ENCODE results near the gene LMNTD2.

The LMNTD2 gene

DNA sequence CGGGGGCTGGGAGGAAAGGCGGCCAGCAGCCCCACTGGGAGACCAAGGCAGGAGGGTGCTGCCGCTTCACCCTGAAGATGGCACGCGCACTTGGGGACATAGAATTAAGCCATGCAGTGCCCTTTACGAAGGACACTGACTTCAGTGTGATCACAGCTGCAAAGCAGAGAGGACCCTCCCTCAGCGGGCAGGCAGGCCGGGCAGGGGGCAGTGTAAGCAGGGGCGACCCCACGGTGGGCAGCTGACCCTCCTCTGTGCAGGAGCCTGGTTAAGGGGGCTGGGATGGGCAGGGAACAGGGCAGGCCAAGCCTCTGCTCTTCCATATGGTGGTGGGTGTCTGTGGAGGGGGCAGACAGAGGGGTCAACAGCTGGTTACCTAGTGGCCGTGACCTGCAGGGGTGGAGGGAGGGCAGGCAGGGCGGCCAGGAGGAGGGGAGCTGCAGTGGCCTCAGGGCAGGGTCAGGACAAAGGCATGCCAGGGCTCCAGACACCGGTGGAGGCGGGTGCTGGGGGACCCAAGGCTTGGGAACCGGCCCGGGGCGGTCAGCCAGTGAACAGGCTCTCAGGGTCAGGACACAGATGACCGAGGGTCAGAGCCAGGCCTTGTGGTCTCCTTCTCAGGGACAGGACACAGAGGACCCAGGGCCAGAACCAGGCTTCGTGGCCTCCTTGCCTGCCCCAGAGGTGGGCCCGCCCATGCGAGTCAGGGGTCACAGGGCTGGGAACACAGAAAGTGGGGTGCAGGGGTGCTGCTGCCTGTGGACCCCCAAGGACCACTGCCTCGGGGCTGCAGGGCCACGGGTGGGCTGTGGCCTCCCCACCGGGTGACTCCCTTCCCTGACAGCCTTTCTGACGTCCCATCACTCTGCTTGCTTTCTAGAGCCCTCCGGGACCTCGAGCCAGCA is 7.2 kb downstream of the LMNTD2 start:
- DNase-seq: no peak

DNA sequence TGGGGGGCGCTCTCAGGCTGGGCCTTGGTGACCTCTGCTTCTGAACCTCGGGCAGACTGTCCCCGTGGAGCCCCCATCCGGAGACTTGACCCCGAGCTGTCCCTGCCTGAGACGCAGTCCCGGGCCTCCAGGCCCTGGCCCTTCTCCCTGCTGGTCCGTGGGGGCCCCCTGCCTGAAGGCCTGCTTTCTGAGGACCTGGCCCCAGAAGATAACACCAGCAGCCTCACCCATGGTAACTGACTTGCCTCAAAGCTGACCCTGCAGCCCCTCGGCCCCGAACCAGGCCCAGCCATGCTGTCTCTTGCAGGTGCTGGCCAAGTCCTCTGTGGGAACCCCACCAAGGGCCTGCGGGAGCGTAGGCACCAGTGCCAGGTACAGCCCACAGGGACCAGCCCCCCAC is 8.9 kb downstream of the LMNTD2 start:
- no peak for DNase-seq

DNA sequence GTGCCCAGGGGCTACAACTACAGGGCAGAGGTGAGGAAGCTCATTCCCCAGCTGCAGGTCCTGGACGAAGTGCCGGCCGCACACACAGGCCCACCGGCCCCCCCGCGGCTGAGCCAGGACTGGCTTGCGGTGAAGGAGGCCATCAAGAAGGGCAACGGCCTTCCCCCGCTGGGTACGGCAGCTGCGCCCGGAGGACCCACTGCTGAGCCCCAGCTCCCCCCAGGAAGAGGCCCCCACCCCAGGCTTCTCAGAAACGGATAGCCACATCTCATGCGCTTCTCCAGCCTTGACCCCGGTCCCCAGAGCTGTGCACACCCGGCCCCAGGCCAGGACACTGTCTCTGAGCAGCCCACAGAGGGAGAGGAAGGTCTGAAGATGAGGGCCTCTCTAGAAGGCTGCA is 9.4 kb downstream of the LMNTD2 start:
- DNase-seq: no peak

DNA sequence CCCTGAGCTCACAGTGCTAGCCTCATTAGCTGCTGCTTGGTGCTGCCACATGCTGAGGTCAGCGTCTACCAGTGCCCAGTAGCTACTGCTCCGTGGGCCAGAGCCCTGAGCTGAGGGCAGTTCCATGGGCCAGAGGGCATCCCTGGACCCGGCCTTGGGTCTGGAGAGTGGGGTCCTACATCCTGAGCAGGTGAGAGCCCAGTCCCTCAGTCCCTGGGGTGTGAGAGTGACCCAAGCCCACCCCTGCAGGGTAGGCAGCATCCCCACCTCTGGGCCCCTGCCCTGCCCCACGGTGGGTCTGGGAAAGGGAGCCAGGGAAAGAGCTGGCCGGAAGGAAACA is 9.8 kb downstream of the LMNTD2 start:
- no peak for DNase-seq

DNA sequence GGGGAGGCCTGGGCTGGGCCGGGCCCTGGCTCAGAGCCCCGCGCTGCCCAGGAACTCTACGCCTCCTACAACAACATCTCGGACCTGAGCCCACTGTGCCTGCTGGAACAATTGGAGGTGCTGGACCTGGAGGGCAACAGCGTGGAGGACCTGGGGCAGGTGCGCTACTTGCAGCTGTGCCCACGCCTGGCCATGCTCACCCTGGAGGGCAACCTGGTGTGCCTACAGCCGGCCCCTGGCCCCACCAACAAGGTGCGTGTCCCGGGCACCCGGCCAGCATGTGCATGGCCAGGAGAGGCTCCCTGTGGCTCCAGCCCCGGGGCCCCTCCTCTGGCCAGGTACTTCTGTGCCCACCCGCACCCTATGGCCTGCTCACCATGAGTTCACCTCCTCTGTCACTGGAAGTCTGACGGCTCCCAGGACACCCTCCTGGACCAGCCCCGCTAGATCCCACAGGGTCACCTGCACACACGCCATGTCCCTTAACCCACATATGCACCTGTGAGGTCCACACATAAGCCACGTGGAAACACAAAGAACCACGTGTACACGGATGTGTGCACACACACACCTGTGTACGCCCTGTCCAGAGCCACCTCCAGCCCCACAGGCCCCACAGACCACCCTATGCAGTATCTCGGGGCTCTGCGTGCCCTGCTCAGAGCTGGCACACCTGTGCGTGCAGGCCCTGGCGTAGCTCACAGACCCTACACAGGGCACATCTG is 10.4 kb downstream of the LMNTD2 start:
- no peak for DNase-seq

DNA sequence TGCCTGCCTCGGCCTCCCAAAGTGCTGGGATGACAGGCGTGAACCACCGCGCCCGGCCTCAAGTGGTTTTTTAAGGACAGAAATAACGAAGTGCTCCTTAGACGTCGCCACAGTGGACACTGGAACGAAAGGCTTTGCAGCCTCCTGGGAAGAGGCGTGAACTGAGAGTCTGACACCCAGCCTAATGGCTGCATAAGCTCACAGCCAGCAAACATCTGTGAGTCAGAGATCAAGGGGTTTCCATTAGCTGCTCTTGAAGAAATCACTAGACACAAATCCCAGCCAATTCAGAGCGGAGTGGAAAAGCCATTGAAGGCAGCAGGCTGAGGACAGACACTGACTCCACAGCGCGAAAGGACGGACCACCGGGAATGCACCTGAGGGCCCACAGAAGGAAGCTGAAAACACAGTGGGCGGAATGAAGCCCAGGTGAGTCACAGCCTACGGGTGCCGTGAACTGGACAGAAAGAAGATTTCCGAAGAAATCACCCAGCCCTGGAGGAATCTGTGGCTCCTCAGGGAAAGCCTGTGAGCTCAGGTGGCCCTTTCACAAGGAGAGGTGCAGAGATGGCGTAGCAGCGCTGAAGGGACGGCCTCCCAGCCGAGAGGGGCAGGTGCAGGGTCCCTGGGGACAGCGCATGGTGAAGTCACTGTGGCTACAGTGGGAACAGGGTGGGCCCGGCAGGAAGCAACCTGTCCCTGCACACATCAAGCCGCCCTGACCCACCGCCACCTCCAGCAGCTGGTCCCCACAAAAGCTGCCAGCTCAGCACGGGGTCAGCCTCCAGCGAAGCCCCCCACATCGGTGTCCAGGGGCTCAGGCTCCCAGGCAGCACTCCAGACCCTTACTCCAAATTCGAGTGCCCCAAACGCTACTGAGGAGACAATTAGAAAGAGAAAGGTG is 11.6 kb downstream of the LMNTD2 start:
- no peak for DNase-seq

DNA sequence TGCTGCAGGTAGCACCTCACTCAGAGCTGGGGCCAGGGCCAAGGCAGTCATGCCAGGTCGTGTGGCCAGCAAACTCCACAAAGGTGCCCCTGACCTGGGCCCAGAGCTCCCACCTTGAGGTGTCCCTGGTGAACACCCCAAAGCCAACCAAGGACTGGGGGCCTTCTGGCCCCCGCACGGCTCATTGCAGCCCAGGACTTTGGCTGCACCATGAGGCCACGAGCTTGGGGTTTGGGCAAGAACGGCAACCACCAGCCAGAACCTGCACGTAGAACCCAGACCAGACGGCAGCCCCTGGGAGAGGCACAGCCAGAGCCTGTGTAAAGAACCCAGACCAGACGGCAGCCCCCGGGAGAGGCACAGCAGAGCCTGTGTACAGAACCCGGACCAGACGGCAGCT is 15.4 kb downstream of the LMNTD2 start:
- DNase-seq: no peak

DNA sequence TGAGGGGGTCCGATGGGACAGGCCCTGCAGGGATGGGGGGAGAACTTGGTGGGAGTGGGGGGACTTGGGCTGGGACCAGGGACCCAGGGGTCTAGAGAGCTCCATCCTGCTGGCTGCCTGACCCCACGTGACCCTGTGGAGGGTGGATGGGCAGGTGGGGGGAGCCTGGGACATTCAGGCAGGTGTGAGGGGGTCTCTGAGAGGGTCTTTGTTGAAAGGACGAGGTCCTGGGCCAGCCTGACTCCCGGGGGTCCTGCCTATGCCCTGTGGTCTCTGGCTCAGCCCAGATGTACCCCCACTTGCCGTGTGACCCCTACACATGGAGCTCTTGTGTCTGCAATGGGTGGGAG is 15.7 kb downstream of the LMNTD2 start:
- DNase-seq: no peak

DNA sequence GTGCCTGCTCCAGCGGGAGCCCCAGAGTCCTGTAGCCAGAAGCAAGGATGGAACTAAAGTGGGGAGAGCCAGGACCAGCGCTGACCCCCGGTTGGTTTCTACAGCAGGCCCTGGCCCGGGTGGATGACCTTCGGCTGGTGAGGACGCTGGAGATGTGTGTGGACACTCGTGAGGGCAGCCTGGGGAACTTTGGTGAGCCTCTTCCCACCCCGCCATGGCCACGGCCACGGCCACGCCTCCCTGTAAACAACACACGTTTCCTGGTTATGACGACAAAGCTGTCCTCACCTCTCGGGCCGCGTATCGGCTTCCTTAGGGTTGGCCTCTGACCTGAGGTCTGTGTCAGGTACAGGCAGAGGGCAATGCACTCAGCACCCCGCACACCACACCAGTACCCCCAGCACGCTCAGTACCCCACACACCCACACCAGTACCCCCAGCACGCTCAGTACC is 19.1 kb downstream of the LMNTD2 start:
- no peak for DNase-seq

DNA sequence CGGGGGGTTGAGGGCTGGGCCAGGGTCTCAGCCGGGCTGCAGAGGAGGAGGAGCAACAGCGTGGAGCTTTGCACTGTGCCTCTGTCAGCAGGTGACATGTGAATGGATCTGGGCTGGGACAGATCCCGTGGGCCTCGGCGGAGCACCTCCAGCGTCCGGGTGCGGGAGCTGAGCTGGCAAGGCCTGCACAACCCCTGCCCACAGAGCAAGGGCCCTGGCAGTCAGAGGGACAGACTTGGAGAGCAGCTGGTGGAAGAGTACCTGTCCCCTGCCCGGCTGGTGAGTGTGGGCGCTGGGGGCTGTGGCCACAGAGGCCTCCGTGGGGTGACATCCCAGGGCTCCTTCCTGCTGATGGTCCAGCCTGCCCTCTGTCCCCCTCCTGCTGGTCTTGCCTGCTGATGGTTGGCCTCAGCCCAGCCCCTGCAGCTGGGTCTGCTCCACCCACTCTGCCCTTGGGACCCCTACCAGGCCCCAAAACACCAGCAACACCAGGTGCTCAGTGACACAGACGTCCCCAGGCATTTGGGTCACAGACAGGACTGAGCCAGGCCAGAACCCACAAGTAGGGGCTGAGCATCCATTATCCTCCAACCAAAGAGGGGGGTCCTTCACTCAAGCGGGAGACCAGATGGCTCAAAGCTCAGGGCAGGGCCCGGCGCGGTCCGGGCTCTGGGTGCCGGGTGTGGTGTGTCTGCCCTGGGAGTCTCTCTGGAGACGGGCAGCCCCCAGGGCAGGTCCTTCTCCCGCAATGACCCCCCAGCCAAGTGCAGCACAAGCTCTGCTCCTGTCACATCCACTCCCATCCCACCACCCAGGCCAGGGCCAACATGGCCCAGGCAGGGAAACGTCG is 19.7 kb downstream of the LMNTD2 start:
- no peak for DNase-seq

DNA sequence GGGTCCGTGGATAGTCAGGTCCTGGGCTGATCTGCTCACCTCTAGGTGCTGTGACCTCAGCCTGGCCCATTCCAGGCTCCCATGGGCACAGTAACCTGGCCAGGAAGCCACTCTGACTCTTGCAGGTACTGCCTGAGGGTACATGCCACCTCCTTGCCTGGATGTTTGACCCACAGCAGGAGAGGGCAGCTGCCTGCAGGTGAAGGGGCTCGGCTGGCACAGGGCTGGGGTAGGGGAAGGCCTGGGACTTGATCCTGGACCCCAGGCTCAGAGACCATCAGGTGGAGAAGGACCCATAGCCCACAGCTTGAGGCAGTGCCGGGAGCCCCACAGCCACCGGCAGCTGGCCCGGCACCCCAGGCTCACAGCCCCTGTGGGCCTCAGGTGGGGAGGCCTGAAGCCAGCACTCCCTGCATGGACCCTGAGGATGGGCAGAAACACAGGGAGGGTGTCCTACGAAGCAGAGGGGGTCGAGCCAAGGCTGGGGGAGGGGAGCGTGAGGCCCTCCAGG is 20.5 kb downstream of the LMNTD2 start:
- DNase-seq: no peak

DNA sequence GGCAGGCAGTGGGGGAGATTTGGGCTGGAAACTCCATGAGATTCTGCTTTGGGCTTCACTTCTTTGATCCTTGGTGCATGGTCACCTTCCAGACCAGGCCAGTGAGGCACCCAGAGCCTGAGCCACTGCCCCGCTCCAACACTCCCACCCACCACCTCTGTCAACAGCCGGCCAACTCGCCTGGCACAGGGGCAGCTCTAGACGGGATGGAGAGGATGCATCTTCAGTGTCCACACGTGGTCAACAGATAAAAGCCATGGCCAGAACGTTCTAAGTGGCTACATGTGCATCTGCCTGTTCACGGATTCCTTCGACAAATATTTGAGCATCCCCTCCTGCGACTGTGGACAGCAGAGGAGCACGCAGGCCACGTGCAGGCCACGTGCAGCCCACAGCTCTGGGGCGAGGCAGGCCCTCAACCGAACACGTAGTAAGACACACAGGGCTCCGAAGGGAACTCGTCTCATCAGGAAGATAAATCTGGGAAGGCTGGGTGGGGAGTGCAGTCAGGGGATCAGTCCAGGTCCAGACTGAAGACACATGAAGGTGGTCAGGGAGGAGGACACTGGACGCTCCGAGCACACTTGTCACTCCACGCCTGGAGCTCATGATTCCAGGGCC is 22.0 kb downstream of the LMNTD2 start:
- no peak for DNase-seq

DNA sequence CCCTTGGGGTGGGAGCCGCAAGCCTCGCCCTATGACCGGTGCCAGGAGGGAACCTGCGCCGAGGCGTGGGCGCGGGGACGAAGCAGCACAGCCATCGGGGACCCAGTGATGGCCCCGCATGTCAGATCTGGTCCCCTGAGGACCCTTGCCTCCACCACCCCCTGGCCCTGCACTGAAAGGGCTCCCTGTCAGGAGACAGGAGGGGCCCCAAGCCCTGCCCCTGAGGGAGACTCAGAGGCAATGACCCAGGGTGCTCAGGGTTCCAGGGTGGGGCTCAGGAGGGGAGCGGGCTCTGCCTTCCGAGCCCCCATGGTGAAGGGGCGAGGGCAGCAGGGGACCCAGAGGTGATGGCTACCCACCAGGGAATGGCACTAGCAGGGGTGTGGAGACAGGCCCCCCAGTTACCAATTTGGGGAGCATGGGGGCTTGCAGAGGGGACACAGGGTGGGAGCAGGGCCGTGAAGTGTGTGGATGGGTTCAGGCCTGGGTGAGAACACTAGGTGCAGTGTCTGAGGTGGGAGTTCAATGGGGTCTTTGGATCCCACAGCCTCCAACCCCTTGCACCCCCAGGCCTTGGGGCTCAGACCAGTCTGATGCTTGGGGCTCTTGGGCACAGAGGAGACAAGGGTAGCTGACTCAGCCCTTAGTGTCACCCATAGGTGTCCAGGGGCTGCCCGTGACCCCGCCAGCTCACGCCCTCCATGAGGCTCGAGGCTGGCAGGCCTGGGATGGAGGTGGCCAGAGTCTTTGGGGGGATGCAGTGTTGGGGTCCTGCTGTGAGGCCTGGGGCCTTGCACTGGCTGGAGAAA is 22.7 kb downstream of the LMNTD2 start:
- DNase-seq: no peak

DNA sequence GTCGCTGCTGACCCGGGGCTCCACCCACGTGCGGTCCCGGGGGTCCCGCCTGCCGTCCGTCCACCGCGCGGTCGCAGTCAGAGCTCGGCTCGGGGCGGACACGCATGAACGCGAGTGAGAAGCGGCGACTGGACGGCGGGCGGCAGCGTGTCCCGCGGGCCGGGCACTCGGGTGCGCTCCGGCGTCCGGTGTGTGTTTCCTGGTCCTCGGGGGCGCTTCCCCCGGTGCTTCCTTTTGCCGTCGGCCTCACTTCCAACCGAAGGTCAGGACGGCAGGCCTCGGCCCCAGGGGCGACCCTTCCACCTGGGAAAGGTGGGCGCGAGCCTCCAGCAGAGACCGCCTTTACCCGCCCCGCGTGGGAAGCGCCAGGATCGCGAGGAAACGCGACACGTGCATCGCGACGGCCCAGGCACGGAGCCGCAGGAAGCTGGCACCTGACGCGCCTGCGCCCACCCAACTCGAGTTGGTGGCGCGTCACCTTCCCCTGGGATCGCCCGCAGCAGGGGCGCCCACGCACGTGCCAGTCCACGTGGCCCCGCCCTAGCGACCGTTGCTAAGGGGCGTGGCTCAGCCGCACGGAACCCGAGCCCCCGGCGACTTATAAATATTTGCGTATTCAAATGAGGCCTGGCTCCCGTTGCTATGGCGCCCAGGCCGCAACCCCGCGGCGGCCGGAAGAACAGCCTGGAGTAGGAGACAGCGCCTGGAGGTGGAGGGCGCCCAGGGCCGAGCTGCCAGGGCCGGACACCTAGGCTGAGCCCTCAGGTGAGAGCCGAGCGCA is 23.5 kb downstream of the LMNTD2 start, which contains the start of gene LRRC56:
Gene LRRC56 (plus strand): TSS at position 687 of the 781 bp plus-strand sequence. CDS start 3,158 bp downstream, outside the sequence.
- DNase-seq: peak; percentile 96

DNA sequence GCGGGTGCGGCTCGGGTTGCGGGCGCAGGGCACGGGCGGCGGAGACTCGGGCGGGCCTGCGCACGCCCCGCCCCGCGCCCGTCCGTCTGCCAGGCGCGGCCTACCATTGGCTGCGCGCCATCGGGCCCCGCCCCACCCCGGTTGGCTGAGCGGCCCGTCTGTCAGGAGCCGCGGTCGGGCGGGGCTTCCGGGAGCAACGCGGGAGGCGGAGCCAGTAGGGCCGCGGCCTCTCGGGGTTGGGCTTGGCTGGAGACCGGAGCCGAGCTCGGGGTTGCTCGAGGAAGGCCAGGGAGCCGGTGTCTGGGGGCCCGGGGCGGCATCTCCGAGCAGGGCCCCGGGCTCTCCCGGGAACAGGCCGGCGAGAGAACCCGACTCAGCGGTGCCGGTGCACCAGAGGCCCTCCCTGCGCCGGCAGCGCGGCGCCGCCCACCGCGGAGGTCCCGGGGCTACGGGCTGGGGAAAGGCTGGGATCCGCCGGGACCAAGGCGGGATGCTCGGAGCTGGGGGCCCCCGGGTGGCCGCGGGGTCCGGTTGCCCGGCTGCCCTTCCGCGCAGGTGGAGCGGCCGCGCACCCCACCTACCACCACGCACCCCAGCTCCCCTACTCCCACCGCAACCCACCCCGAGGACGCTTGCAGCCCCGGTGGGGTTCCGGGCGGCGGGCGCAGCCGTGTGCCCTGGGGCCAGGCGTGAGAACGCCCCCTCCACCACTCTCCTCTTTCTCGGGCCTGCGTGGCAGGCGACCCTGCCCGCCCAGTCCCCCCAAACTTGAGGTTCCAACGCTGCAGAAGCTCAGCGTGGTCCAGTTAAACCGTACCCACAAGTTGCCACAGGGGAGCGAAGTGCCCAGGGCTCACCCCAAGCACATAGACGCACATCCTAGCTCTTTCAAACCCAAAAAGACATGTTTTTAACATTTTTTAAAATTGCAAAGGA is 24.8 kb downstream of the LMNTD2 start, which contains the start of gene HRAS:
Gene HRAS (minus strand): TSS at position 58 of the 936 bp plus-strand sequence.
- peak; percentile 93 for DNase-seq

DNA sequence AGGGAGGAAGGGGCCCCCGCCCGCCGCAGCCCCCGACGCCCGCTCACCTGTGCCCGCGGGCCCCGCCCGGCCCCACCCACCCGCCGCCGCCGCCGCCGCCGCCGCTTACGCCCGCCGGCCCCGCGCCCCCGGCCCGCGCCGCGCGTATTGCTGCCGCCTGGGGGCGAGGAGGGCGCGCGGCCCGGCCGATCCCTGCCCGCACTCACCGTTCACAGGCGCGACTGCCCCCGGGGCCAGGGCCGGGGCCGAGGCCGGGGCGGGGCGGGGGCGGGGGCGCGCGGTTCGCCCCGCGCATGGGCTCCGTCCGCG is 25.4 kb downstream of the LMNTD2 start:
- no peak for DNase-seq

DNA sequence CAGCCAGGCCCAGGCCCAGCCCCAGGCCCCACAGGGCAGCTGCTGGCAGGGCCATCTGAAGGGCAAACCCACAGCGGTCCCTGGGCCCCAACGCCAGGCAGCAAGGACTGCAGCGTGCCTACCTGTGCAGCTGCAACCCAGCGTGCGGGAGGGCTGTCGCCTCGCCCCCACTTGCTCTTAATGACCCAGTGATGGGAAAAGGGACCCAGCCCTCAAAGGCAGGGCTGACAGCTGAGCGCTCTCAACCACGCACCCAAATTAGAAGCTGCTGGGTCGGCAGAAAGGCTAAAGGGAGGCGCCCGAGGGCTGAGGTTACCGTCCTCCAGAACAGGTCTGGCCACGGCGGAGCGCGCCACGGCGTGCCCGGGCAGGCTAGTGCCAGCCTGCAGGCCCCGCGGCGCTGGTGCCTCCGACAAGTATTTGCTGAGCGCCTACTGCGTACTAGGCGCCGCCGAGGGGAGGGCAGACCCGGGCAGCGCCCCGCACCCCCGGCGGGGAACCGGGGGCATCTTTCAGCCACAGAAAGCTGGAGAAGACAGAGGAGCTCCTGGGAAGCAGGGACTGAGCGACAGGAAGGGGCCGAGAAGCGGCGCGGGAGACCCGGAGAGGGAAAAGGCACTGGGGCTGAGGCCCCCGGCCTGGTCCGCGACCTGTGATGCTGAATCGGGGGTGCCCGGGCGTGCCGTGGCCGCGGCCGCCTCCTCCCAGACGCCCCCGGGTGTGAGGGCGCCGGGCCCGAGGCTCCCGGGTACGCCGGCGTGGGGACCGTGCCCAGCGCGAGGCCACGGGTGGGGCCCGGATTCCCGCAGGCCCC is 25.9 kb downstream of the LMNTD2 start:
- peak; percentile 13 for DNase-seq

All from CD4-positive, alpha-beta T cell treated with Interleukin-4 for 4 hours (primary cell).